Astrocyte (in vitro differentiated cells and primary cell): Measurements from ENCODE around the gene ETHE1. TPM values are rescaled to one million over a fixed set of nuclear protein-coding genes. Genes with fewer than 3 reads are reported as not detected.

Experiments used
- DNase-seq: peaks from one replicate; pipeline ENCODE4 v3.0.0-alpha.2; 2010; ENCODE audit warnings: low read depth
- FAIRE-seq: peaks from 2 replicates; lab custom pipeline; 2011; peaks lifted over from hg19 to GRCh38; lab: Jason Lieb, UNC
- H2AFZ ChIP-seq: 2 replicates; pipeline ENCODE4 v1.6.0; 2012; ENCODE audit warnings: low read depth, low read length, inconsistent platforms
- H3K27ac ChIP-seq: 2 replicates; pipeline ENCODE4 v1.5.1; 2011; ENCODE audit warnings: low read depth, low read length, inconsistent platforms
- H3K27me3 ChIP-seq: 2 replicates; pipeline ENCODE4 v1.6.0; 2011; ENCODE audit warnings: low read length, inconsistent platforms; ENCODE audit not compliant: insufficient read depth
- H3K36me3 ChIP-seq: 2 replicates; pipeline ENCODE4 v1.5.1; 2011; ENCODE audit warnings: low read length, inconsistent platforms; ENCODE audit not compliant: insufficient read depth
- H3K4me1 ChIP-seq: 2 replicates; pipeline ENCODE4 v1.5.1; 2011; ENCODE audit warnings: low read length, inconsistent platforms; ENCODE audit not compliant: insufficient read depth
- H3K4me2 ChIP-seq: 2 replicates; pipeline ENCODE4 v1.6.0; 2012; ENCODE audit warnings: low read length, inconsistent platforms
- H3K4me3 ChIP-seq: 2 replicates; pipeline ENCODE4 v1.5.1; 2011; ENCODE audit warnings: low read depth, mild to moderate bottlenecking, low read length, inconsistent platforms; ENCODE audit not compliant: insufficient read depth
- H3K79me2 ChIP-seq: 2 replicates; pipeline ENCODE4 v1.6.0; 2012; ENCODE audit warnings: mild to moderate bottlenecking, low read length, inconsistent platforms; ENCODE audit not compliant: insufficient read depth
- H3K9ac ChIP-seq: 2 replicates; pipeline ENCODE4 v1.6.0; 2012; ENCODE audit warnings: mild to moderate bottlenecking, low read length, inconsistent platforms
- H3K9me3 ChIP-seq: 2 replicates; pipeline ENCODE4 v1.5.1; 2012; ENCODE audit warnings: low read depth, mild to moderate bottlenecking, low read length, inconsistent platforms; ENCODE audit not compliant: insufficient read depth
- H4K20me1 ChIP-seq: 2 replicates; pipeline ENCODE4 v1.6.0; 2012; ENCODE audit warnings: low read length, inconsistent platforms; ENCODE audit not compliant: insufficient read depth
- H3K27ac Mint-ChIP-seq: one replicate; pipeline ENCODE4 v1.8.0; 2021; ENCODE audit warnings: mild to moderate bottlenecking, mixed read lengths; ENCODE audit not compliant: unreplicated experiment
- H3K27me3 Mint-ChIP-seq: one replicate; pipeline ENCODE4 v1.8.0; 2021; ENCODE audit warnings: low read depth, mixed read lengths; ENCODE audit not compliant: unreplicated experiment
- H3K36me3 Mint-ChIP-seq: one replicate; pipeline ENCODE4 v1.8.0; 2021; ENCODE audit warnings: low read depth, mixed read lengths; ENCODE audit not compliant: unreplicated experiment
- H3K4me1 Mint-ChIP-seq: one replicate; pipeline ENCODE4 v1.8.0; 2021; ENCODE audit warnings: low read depth, mixed read lengths; ENCODE audit not compliant: unreplicated experiment
- H3K4me3 Mint-ChIP-seq: one replicate; pipeline ENCODE4 v1.8.0; 2021; ENCODE audit warnings: mild to moderate bottlenecking, moderate library complexity, mixed read lengths; ENCODE audit not compliant: unreplicated experiment
- H3K9me3 Mint-ChIP-seq: one replicate; pipeline ENCODE4 v1.8.0; 2021; ENCODE audit warnings: mild to moderate bottlenecking, mixed read lengths; ENCODE audit not compliant: unreplicated experiment
- EZH2 ChIP-seq: IDR thresholded peaks from 2 replicates; pipeline ENCODE4 v1.6.1; 2012; ENCODE audit warnings: mild to moderate bottlenecking, low read length, inconsistent platforms; ENCODE audit not compliant: insufficient read depth
- total RNA-seq: library from RNA; stranded (reverse); gene quantifications from 2 replicates; pipeline ENCODE4 v1.2.1, GENCODE V29; 2021
- TF ChIP-seq, protein P1 (sequence below): IDR thresholded peaks from 2 replicates; pipeline ENCODE4 v1.5.1; 2011; ENCODE audit warnings: low read depth, mild to moderate bottlenecking, inconsistent platforms, low read length, moderate library complexity; ENCODE audit not compliant: insufficient read depth

The ETHE1 gene
- total RNA-seq, 1 donor from 2014 or later: 50.7 TPM

DNA sequence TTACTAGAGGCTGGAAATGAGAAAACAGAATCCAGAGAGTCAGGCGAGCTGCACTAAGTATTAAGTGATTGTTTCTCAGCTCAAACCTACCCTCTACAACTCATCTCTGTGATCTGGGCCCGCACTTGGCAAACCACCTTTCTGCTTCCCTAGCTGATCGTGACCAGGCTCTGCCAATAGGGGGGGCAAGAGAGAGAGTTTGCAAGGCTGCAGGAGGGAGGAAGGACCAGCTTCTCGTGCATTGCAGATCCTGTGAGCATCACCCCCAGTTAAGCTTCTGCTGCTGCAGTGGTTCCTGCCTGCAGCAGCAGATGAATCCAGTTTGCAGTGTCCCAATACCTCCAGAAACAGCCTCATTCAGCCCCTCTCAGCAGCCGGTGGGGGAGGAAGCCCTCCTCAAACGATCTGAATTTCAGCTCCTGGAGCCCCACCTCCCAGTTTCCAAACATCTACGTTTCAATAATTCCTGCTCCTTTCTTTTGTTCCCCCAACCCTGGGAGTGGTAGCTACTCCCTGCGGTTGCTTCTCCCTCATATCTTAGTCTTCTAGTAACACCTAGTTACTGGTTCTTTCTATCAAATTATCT, 28.3 kb upstream of the ETHE1 start:
- FAIRE-seq: no peak

DNA sequence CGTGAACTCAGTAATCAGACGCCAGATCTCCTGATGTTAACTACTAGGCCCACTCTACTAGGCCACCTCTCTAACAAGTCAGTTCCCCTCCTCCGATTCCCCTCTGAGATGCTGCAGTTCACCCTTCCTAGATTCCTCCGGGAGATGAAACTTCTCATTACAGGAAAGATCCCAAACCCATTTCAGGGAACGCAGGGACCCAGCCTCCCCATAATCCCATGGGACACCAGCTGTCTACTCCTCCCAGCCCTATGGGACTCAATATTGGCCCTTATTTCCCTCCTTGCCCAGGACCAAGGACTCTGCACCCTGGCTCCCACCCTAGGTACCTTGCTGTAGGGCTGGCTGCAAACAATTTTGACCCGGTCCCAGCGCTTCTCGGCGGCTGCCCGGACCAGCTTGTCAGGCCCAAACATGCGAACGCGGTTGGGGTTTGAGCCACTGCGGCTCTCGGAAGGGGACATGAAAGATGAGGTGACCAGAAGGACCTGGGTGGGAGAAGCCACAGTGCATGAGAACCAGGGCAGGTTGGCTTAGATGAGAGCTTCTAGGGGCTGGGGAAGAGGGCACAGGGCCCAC, 27.4 kb upstream of the ETHE1 start:
- DNase-seq (no peak), FAIRE-seq (no peak)
- no peak overlapping the region for H3K4me3 Mint-ChIP-seq
- Histone ChIP-seq H2AFZ (no peak overlapping the region), H3K4me2 (no peak overlapping the region), H3K27me3 (no peaks in the 10 kb centered on the region), H3K4me1 (no peaks in the 10 kb centered on the region), H3K9me3 (no peaks in the 10 kb centered on the region), H3K79me2 (no peaks in the 10 kb centered on the region), H4K20me1 (peaks cover 8% of the 10 kb centered on the region), H3K4me3 (no peak overlapping the region), H3K36me3 (peaks cover 9% of the 10 kb centered on the region), H3K27ac (no peak overlapping the region), H3K9ac (no peak overlapping the region)
- no peaks in the 10 kb centered on the region for H3K4me1 Mint-ChIP-seq
- H3K9me3 Mint-ChIP-seq: no peaks in the 10 kb centered on the region
- no peaks in the 10 kb centered on the region for H3K27me3 Mint-ChIP-seq
- peaks cover 16% of the 10 kb centered on the region for H3K36me3 Mint-ChIP-seq
- TF ChIP-seq, protein P1, sequence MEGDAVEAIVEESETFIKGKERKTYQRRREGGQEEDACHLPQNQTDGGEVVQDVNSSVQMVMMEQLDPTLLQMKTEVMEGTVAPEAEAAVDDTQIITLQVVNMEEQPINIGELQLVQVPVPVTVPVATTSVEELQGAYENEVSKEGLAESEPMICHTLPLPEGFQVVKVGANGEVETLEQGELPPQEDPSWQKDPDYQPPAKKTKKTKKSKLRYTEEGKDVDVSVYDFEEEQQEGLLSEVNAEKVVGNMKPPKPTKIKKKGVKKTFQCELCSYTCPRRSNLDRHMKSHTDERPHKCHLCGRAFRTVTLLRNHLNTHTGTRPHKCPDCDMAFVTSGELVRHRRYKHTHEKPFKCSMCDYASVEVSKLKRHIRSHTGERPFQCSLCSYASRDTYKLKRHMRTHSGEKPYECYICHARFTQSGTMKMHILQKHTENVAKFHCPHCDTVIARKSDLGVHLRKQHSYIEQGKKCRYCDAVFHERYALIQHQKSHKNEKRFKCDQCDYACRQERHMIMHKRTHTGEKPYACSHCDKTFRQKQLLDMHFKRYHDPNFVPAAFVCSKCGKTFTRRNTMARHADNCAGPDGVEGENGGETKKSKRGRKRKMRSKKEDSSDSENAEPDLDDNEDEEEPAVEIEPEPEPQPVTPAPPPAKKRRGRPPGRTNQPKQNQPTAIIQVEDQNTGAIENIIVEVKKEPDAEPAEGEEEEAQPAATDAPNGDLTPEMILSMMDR: no peak
- H3K27ac Mint-ChIP-seq: no peak overlapping the region

More for the DNA sequence above, 28.3 kb upstream of the ETHE1 start:
- H3K4me1 Mint-ChIP-seq: no peaks in the 10 kb centered on the region
- H3K36me3 ChIP-seq: peaks cover 9% of the 10 kb centered on the region
- H3K27ac ChIP-seq: no peak overlapping the region
- peaks cover 8% of the 10 kb centered on the region for H4K20me1 ChIP-seq
- no peak overlapping the region for H3K4me3 Mint-ChIP-seq
- no peak overlapping the region for H3K4me2 ChIP-seq
- no peak overlapping the region for H3K27ac Mint-ChIP-seq
- H3K9me3 ChIP-seq: no peaks in the 10 kb centered on the region
- no peak overlapping the region for H3K9ac ChIP-seq
- TF ChIP-seq, protein P1: peak; percentile 89
- no peak for TF ChIP-seq EZH2
- H2AFZ ChIP-seq: no peak overlapping the region
- DNase-seq: peak; percentile 40
- H3K4me3 ChIP-seq: no peak overlapping the region
- H3K79me2 ChIP-seq: no peaks in the 10 kb centered on the region
- no peaks in the 10 kb centered on the region for H3K4me1 ChIP-seq
- no peaks in the 10 kb centered on the region for H3K9me3 Mint-ChIP-seq
- peaks cover 11% of the 10 kb centered on the region for H3K36me3 Mint-ChIP-seq
- H3K27me3 Mint-ChIP-seq: no peaks in the 10 kb centered on the region
- H3K27me3 ChIP-seq: no peaks in the 10 kb centered on the region

DNA sequence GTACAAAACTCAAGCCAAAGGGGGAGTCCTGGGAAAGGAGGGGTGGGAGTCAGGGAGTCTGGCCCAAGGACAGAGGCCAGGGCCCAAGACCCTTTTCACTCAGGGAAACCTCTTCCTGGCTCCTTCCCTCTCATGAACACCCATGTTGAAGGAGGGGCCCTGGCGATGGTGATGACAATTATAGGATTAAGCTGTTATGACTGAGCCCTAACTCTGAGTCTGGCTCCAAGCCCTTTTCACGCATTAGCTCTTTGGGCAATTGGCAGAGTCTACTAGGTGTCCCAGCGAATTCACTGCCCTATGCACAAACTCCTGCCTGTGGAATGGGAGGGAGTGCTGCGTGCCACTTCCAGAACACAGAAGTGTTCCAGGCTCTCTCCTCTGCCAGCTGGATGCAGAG, 26.7 kb upstream of the ETHE1 start:
- Mint-ChIP-seq H3K36me3 (peaks cover 19% of the 10 kb centered on the region), H3K27me3 (no peaks in the 10 kb centered on the region), H3K9me3 (no peaks in the 10 kb centered on the region), H3K4me3 (no peak overlapping the region), H3K27ac (no peak overlapping the region), H3K4me1 (no peaks in the 10 kb centered on the region)
- H3K9me3 ChIP-seq: no peaks in the 10 kb centered on the region
- FAIRE-seq (no peak), DNase-seq (no peak)
- peaks cover 9% of the 10 kb centered on the region for H3K36me3 ChIP-seq
- no peak overlapping the region for H3K9ac ChIP-seq
- no peak overlapping the region for H2AFZ ChIP-seq
- no peak overlapping the region for H3K4me3 ChIP-seq
- no peak overlapping the region for H3K4me2 ChIP-seq
- no peaks in the 10 kb centered on the region for H3K79me2 ChIP-seq
- H3K4me1 ChIP-seq: no peaks in the 10 kb centered on the region
- no peak for TF ChIP-seq EZH2
- TF ChIP-seq, protein P1: no peak
- H3K27ac ChIP-seq: no peak overlapping the region
- H4K20me1 ChIP-seq: peaks cover 8% of the 10 kb centered on the region
- H3K27me3 ChIP-seq: no peaks in the 10 kb centered on the region
